Suprapubic skin (tissue), 3 donors: ENCODE results near the gene ALDH3B1.
"Not testable (repeated sequence)": the region's sequence is repeated elsewhere in the genome, so short reads cannot be mapped to it uniquely, and the experiment has no call there.

Source experiments
- POLR2A ChIP-seq, 2 donors: fragments of 450-650 bp; IDR thresholded peaks; one replicate each; pipeline ENCODE4 v1.6.1; 2017; ENCODE audit warnings: antibody characterized with exemption in 2 of 2, mild to moderate bottlenecking in 2 of 2, moderate library complexity in 2 of 2
- TF ChIP-seq, protein P1 (sequence below), 2 donors: fragments of 200-600 bp in 1 of 2; fragments of 450-650 bp in 1 of 2; sonication (generic) in 1 of 2; IDR thresholded peaks; one replicate each; pipeline ENCODE4 v1.5.1; 2016 to 2019; ENCODE audit warnings: antibody characterized with exemption in 2 of 2, mild to moderate bottlenecking in 1 of 2, moderate library complexity in 1 of 2

DNA sequence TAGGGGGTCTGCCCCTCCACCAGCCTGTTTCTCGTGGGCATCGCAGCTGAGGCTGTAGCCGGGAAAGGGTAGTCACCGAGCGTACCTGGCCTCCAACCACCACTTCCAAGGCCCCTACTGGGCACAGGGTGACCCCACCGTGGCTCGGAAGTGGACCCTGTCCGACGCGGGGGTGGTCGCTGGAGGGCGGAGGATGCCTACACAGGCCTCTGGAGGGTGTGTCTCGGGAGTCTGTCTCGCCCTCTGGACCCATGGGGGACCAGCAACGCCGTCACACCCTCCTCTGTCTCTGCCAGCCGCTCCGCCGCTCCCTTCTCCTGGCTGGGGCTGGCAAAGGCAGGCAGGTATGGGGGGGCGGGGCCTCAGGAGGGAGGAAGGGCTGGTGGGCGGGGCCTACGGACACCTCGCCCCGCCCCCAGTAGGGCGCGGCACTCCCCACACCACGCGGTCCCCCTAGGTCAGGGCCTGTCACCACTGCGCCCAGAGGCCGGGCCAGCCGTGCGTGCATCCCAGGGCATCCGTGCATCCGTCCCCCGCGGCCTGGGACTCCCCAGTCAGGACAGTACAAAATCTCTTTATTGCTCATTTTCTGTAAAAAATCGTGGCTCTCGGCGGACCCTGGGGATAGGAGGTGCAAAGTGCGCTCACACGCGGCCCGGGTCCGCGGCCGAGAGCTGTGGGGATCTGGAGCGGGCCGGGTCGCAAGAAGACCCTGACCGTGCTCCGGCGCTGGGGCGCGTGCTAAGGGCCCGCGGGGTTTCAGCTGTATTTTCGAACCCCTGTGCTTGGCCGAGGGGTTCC, 19.4 kb upstream of the ALDH3B1 start:
- TF ChIP-seq, protein P1, sequence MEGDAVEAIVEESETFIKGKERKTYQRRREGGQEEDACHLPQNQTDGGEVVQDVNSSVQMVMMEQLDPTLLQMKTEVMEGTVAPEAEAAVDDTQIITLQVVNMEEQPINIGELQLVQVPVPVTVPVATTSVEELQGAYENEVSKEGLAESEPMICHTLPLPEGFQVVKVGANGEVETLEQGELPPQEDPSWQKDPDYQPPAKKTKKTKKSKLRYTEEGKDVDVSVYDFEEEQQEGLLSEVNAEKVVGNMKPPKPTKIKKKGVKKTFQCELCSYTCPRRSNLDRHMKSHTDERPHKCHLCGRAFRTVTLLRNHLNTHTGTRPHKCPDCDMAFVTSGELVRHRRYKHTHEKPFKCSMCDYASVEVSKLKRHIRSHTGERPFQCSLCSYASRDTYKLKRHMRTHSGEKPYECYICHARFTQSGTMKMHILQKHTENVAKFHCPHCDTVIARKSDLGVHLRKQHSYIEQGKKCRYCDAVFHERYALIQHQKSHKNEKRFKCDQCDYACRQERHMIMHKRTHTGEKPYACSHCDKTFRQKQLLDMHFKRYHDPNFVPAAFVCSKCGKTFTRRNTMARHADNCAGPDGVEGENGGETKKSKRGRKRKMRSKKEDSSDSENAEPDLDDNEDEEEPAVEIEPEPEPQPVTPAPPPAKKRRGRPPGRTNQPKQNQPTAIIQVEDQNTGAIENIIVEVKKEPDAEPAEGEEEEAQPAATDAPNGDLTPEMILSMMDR (IDR thresholded peaks at IDR 0.05) = not testable (repeated sequence)
- not testable (repeated sequence) for TF ChIP-seq POLR2A (IDR thresholded peaks at IDR 0.05)
